Activated gamma-delta T cell treated with anti-CD3 and anti-CD28 coated beads, Interleukin-2, amount 50 U/mL, for 16 hours (primary cell): Measurements from ENCODE around the gene LILRA6.

Source experiments
- DNase-seq: peaks from one replicate; pipeline ENCODE4 v3.0.0-alpha.2; 2020; ENCODE audit warnings: low read depth

Gene LILRA6

GRCh38 chr19:54188215-54188871, 54.2 kb downstream of the LILRA6 start:
- DNase-seq: no peak

DNA sequence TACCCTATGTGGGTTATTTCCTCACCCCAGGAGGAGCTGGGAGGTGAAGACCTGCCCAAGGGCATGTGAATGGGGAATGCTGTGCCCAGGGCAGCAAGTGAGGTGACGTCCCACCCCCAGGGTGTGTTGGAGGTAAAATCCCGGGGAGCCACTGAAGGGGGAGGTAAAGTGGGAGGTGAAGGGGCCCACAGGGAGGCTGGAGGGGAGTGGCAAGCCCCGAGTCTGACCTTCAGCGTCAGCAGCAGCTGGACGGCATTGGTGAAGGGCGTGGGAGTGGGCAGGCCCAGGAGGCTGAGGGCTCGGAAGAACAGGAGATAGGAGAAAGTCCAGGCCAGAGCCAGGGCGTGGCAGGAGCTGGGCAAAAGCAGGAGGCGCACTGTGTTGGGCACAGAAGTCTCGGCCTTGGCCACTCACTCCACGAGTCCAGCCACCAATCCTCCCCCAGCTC, 55.6 kb downstream of the LILRA6 start:
- no peak for DNase-seq
